ENCODE data around the gene SSB.

GRCh38 chr2:169853041-169853668 lies 54.5 kb downstream of the SSB start:
- TF ChIP-seq CTCF (IDR thresholded peaks at IDR 0.05), result no peak
- TF ChIP-seq EZH2 (IDR thresholded peaks at IDR 0.05), result no peak
- TF ChIP-seq EZH2phosphoT487 (IDR thresholded peaks at IDR 0.05), result no peak
